Measurements from ENCODE around the gene ABCA12. TPM values are rescaled to one million over a fixed set of nuclear protein-coding genes. Genes with fewer than 3 reads are reported as not detected.
A peak's percentile ranks its signal among the peaks of the same experiment; 100 is the strongest.

ABCA12 gene
- total and polyA plus RNA-seq, 10 of the 15 experiments (the other 5 are each of a cell fraction or from before 2014, with no cell fraction given): 1.2 to 12.1 (median 6.0) TPM

GRCh38 chr2:215136669-215137328 is 1.6 kb downstream of the ABCA12 start (continued):
- no peak for TF ChIP-seq USF1 (IDR thresholded peaks at IDR 0.05; ENCODE audit: borderline replicate concordance, extremely low read length, insufficient read depth, low read depth, low read length)
- no peak for TF ChIP-seq EGR1 (IDR thresholded peaks at IDR 0.05; ENCODE audit: borderline replicate concordance in 1 of 2, low read depth in 2 of 2, low read length in 2 of 2)
- TF ChIP-seq JUNB (IDR thresholded peaks at IDR 0.05): peak; percentile 26
- peak; percentile 73 for TF ChIP-seq PKNOX1 (IDR thresholded peaks at IDR 0.05)
- TF ChIP-seq TCF7 (IDR thresholded peaks at IDR 0.05; ENCODE audit: borderline replicate concordance): 0 out of 2 replicates have a peak, but pooled peaks have one; percentile 9
- TF ChIP-seq ZBTB40 (IDR thresholded peaks at IDR 0.05; ENCODE audit: borderline replicate concordance): 0 out of 2 replicates have a peak, but pooled peaks have one; percentile 31
- peak; percentile 76; the same call in 2 of the 3 replicates for TF ChIP-seq POU2F2 (IDR thresholded peaks at IDR 0.05; ENCODE audit: borderline replicate concordance, low read depth, low read length)
- TF ChIP-seq YBX1 (IDR thresholded peaks at IDR 0.05): no peak
- no peak for TF ChIP-seq POLR2AphosphoS2 (IDR thresholded peaks at IDR 0.05; ENCODE audit: low read depth, low read length)
- TF ChIP-seq HDGF (IDR thresholded peaks at IDR 0.05): no peak
- 0 out of 2 replicates have a peak, but pooled peaks have one; percentile 13 for TF ChIP-seq BCL11A (IDR thresholded peaks at IDR 0.05; ENCODE audit: low read depth, low read length)
- TF ChIP-seq GATAD2B (conservative IDR thresholded peaks at IDR 0.05; ENCODE audit: low read depth): no peak
- TF ChIP-seq CHD2 (IDR thresholded peaks at IDR 0.05; ENCODE audit: borderline replicate concordance, low read depth, low read length): no peak
- TF ChIP-seq SREBF1 (IDR thresholded peaks at IDR 0.05; ENCODE audit: low read length): no peak
- no peak for TF ChIP-seq ZNF217 (IDR thresholded peaks at IDR 0.05)
- TF ChIP-seq RBBP5 (conservative IDR thresholded peaks at IDR 0.05): no peak
- TF ChIP-seq MTA3 (IDR thresholded peaks at IDR 0.05; ENCODE audit: borderline replicate concordance, low read length): 0 out of 2 replicates have a peak, but pooled peaks have one; percentile 47
- TF ChIP-seq BCL3 (IDR thresholded peaks at IDR 0.05; ENCODE audit: borderline replicate concordance, insufficient read depth, low read depth, low read length, poor library complexity, severe bottlenecking): peak; percentile 85
- TF ChIP-seq DPF2 (IDR thresholded peaks at IDR 0.05): 0 out of 2 replicates have a peak, but pooled peaks have one; percentile 36
- no peak for TF ChIP-seq HDAC2 (IDR thresholded peaks at IDR 0.05)
- TF ChIP-seq SUPT20H (IDR thresholded peaks at IDR 0.05; ENCODE audit: borderline replicate concordance, control insufficient read depth, low read depth, low read length): no peak
- no peak for TF ChIP-seq TCF3 (IDR thresholded peaks at IDR 0.05; ENCODE audit: borderline replicate concordance, insufficient read depth, low read depth, low read length)
- no peak; the same call in 1 of the 2 replicates for TF ChIP-seq POLR2AphosphoS5 (IDR thresholded peaks at IDR 0.05; ENCODE audit: low read length)
